SK-N-SH (cell line): ENCODE results near the gene GSG1. TPM values are rescaled to one million over a fixed set of nuclear protein-coding genes. Genes with fewer than 3 reads are reported as not detected.

Experiments
- CTCF ChIA-PET: fragments of 300-600, 350-600 bp; formaldehyde crosslinking; extraction: SDS; loops from one replicate; lab custom pipeline; 2021; lab: Yijun Ruan, JAX
- POLR2A ChIA-PET: fragments of 350-600 bp; sonication (Branson Sonifier 250); formaldehyde crosslinking; extraction: SDS; loops from one replicate; lab custom pipeline; 2020; ENCODE audit warnings: antibody characterized with exemption, inconsistent platforms; lab: Yijun Ruan, JAX
- DNase-seq: peaks from one replicate; pipeline ENCODE4 v3.0.0; 2012
- H2AFZ ChIP-seq: fragments of 200-600 bp; sonication (generic); 2 replicates; pipeline ENCODE4 v1.8.1; 2016; ENCODE audit warnings: antibody characterized with exemption, mild to moderate bottlenecking, low read depth
- H3F3A ChIP-seq: fragments of 200-600 bp; sonication (generic); replicated peaks from 2 replicates; pipeline ENCODE3; 2016; ENCODE audit warnings: antibody characterized with exemption, mild to moderate bottlenecking; ENCODE audit not compliant: insufficient read depth
- H3K27ac ChIP-seq, 2 experiments: fragments of 200-500 bp in 1 of 2; fragments of 200-600 bp in 1 of 2; sonication (Bioruptor generic) in 1 of 2; sonication (generic), shearing (Covaris generic) in 1 of 2; 2 replicates each; pipeline versions ENCODE4 v1.5.1 to v1.6.1; 2014 to 2016; ENCODE audit warnings: low read depth in 2 of 2, inconsistent platforms in 1 of 2, low read length in 1 of 2, mild to moderate bottlenecking in 1 of 2, mixed read lengths in 1 of 2
- H3K27me3 ChIP-seq: fragments of 200-600 bp; sonication (generic), shearing (Covaris generic); 2 replicates; pipeline ENCODE4 v1.6.1; 2016; ENCODE audit warnings: mixed run types; ENCODE audit not compliant: insufficient read depth
- H3K36me3 ChIP-seq, 2 experiments: fragments of 200-500 bp in 1 of 2; fragments of 200-600 bp in 1 of 2; sonication (Bioruptor generic) in 1 of 2; sonication (generic) in 1 of 2; replicated peaks in 1 of 2; 2 replicates each; pipeline versions ENCODE3 to v1.5.1; 2014 to 2016; ENCODE audit warnings: low read length in 1 of 2, mild to moderate bottlenecking in 1 of 2; ENCODE audit not compliant: insufficient read depth in 2 of 2, control insufficient read depth in 1 of 2
- H3K4me1 ChIP-seq, 2 experiments: fragments of 200-500 bp in 1 of 2; fragments of 200-600 bp in 1 of 2; sonication (Bioruptor generic) in 1 of 2; sonication (generic), shearing (Covaris generic) in 1 of 2; 2 replicates each; pipeline versions ENCODE4 v1.5.1 to v1.6.1; 2014 to 2016; ENCODE audit warnings: low read depth in 1 of 2, low read length in 1 of 2, mixed run types in 1 of 2; ENCODE audit not compliant: insufficient read depth in 2 of 2, control insufficient read depth in 1 of 2
- H3K4me2 ChIP-seq: fragments of 200-600 bp; sonication (generic), shearing (Covaris generic); 2 replicates; pipeline ENCODE4 v1.6.1; 2017; ENCODE audit warnings: mixed run types
- H3K4me3 ChIP-seq, 2 experiments: fragments of 200-500 bp in 1 of 2; fragments of 200-600 bp in 1 of 2; sonication (Bioruptor generic) in 1 of 2; sonication (generic), shearing (Covaris generic) in 1 of 2; 2 replicates each; pipeline versions ENCODE4 v1.5.1 to v1.8.1; 2014 to 2016; ENCODE audit warnings: low read depth in 2 of 2, inconsistent platforms in 1 of 2, low read length in 1 of 2, mild to moderate bottlenecking in 1 of 2, mixed read lengths in 1 of 2, moderate library complexity in 1 of 2
- H3K79me2 ChIP-seq: fragments of 200-600 bp; sonication (generic); 2 replicates; pipeline ENCODE4 v1.8.1; 2017; ENCODE audit warnings: mild to moderate bottlenecking; ENCODE audit not compliant: insufficient read depth
- H3K9ac ChIP-seq: fragments of 200-600 bp; sonication (generic); 2 replicates; pipeline ENCODE4 v1.6.1; 2017; ENCODE audit warnings: mixed run types
- H3K9me2 ChIP-seq: fragments of 200-600 bp; sonication (generic); 2 replicates; pipeline ENCODE4 v1.6.1; 2017; ENCODE audit warnings: mixed run types
- H3K9me3 ChIP-seq: fragments of 200-600 bp; sonication (generic); 2 replicates; pipeline ENCODE4 v1.6.1; 2017; ENCODE audit warnings: mixed run types, mild to moderate bottlenecking, moderate library complexity
- H4K20me1 ChIP-seq: fragments of 200-600 bp; sonication (generic); 2 replicates; pipeline ENCODE4 v1.6.1; 2017; ENCODE audit warnings: mild to moderate bottlenecking, mixed run types; ENCODE audit not compliant: insufficient read depth
- CHD2 ChIP-seq: fragments of 150-350 bp; IDR thresholded peaks from 2 replicates; pipeline ENCODE4 v1.6.1; 2018; ENCODE audit warnings: low read length; ENCODE audit not compliant: partially characterized antibody
- ELF1 ChIP-seq: IDR thresholded peaks from 2 replicates; pipeline ENCODE4 v1.4.0; 2012
- MEF2A ChIP-seq: IDR thresholded peaks from 2 replicates; pipeline ENCODE4 v1.4.0; 2012; ENCODE audit warnings: low read depth, borderline replicate concordance
- POLR2AphosphoS5 ChIP-seq: IDR thresholded peaks from 2 replicates; pipeline ENCODE4 v1.6.1; 2012; ENCODE audit warnings: low read depth, low read length
- SIN3A ChIP-seq: IDR thresholded peaks from 2 replicates; pipeline ENCODE4 v1.6.1; 2012; ENCODE audit warnings: low read depth, mild to moderate bottlenecking, low read length, moderate library complexity, borderline replicate concordance
- TAF1 ChIP-seq: IDR thresholded peaks from 2 replicates; pipeline ENCODE4 v1.6.1; 2012; ENCODE audit warnings: low read depth, mild to moderate bottlenecking, low read length, moderate library complexity, borderline replicate concordance
- TCF12 ChIP-seq: IDR thresholded peaks from 2 replicates; pipeline ENCODE4 v1.4.0; 2012
- TEAD4 ChIP-seq: IDR thresholded peaks from 2 replicates; pipeline ENCODE4 v1.4.0; 2012; ENCODE audit warnings: mild to moderate bottlenecking, borderline replicate concordance; ENCODE audit not compliant: insufficient read depth
- WGBS: methylation state at CpG from one replicate; pipeline ENCODE4 v1.1.6; 2017; ENCODE audit warnings: low lambda C conversion rate; 5-methylcytosine and 5-hydroxymethylcytosine counted together
- polyA plus RNA-seq, 3 experiments: library from polyadenylated mRNA; depleted of rRNA; stranded (reverse); fragments of >200 nt; gene quantifications; 2 replicates each; pipeline ENCODE4 v1.2.3, GENCODE V29; 2012
- TF ChIP-seq, protein P1 (sequence below): IDR thresholded peaks from 2 replicates; pipeline ENCODE4 v1.6.1; 2012; ENCODE audit warnings: mild to moderate bottlenecking, low read depth, low read length, moderate library complexity
- TF ChIP-seq, protein P2 (sequence below): fragments of 200-600 bp; sonication (generic); IDR thresholded peaks from 2 replicates; pipeline ENCODE4 v1.6.1; 2017; ENCODE audit warnings: antibody characterized with exemption, mild to moderate bottlenecking, moderate library complexity
- TF ChIP-seq, protein P3 (sequence below): fragments of 150-350 bp; IDR thresholded peaks from 2 replicates; pipeline ENCODE4 v1.6.1; 2016; ENCODE audit warnings: mild to moderate bottlenecking, low read depth, low read length

Gene GSG1
- polyA plus RNA-seq, 1 of the 3 experiments (the other 2 are of a cell fraction) = 0.39 TPM

DNA sequence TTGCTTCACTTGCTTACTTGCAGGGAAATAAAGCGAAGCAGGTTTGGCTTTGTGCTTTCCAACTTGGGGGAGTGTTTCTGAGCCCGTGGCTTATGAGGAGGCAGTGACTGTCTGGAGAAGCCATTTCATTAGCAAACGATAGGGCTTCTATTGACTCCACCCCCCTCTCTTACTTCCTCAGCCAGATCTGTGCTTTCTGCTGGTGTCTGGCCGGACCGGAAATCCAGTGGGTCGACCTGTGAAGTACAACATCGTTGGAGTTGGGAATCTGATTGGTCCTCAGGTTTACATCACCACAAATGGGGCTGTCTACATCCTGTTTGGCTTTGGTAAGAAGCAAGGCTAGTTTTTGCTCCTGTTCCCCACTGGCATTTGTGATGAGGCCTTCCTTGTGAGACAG lies 37.0 kb downstream of the GSG1 start (continued):
- TF ChIP-seq, protein P1, sequence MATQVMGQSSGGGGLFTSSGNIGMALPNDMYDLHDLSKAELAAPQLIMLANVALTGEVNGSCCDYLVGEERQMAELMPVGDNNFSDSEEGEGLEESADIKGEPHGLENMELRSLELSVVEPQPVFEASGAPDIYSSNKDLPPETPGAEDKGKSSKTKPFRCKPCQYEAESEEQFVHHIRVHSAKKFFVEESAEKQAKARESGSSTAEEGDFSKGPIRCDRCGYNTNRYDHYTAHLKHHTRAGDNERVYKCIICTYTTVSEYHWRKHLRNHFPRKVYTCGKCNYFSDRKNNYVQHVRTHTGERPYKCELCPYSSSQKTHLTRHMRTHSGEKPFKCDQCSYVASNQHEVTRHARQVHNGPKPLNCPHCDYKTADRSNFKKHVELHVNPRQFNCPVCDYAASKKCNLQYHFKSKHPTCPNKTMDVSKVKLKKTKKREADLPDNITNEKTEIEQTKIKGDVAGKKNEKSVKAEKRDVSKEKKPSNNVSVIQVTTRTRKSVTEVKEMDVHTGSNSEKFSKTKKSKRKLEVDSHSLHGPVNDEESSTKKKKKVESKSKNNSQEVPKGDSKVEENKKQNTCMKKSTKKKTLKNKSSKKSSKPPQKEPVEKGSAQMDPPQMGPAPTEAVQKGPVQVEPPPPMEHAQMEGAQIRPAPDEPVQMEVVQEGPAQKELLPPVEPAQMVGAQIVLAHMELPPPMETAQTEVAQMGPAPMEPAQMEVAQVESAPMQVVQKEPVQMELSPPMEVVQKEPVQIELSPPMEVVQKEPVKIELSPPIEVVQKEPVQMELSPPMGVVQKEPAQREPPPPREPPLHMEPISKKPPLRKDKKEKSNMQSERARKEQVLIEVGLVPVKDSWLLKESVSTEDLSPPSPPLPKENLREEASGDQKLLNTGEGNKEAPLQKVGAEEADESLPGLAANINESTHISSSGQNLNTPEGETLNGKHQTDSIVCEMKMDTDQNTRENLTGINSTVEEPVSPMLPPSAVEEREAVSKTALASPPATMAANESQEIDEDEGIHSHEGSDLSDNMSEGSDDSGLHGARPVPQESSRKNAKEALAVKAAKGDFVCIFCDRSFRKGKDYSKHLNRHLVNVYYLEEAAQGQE = no peak
- TF ChIP-seq CHD2 (no peak), SIN3A (no peak), TAF1 (no peak), ELF1 (no peak)
- TF ChIP-seq, protein P2, sequence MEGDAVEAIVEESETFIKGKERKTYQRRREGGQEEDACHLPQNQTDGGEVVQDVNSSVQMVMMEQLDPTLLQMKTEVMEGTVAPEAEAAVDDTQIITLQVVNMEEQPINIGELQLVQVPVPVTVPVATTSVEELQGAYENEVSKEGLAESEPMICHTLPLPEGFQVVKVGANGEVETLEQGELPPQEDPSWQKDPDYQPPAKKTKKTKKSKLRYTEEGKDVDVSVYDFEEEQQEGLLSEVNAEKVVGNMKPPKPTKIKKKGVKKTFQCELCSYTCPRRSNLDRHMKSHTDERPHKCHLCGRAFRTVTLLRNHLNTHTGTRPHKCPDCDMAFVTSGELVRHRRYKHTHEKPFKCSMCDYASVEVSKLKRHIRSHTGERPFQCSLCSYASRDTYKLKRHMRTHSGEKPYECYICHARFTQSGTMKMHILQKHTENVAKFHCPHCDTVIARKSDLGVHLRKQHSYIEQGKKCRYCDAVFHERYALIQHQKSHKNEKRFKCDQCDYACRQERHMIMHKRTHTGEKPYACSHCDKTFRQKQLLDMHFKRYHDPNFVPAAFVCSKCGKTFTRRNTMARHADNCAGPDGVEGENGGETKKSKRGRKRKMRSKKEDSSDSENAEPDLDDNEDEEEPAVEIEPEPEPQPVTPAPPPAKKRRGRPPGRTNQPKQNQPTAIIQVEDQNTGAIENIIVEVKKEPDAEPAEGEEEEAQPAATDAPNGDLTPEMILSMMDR = no peak
- TF ChIP-seq, protein P3, sequence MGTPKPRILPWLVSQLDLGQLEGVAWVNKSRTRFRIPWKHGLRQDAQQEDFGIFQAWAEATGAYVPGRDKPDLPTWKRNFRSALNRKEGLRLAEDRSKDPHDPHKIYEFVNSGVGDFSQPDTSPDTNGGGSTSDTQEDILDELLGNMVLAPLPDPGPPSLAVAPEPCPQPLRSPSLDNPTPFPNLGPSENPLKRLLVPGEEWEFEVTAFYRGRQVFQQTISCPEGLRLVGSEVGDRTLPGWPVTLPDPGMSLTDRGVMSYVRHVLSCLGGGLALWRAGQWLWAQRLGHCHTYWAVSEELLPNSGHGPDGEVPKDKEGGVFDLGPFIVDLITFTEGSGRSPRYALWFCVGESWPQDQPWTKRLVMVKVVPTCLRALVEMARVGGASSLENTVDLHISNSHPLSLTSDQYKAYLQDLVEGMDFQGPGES = no peak

DNA sequence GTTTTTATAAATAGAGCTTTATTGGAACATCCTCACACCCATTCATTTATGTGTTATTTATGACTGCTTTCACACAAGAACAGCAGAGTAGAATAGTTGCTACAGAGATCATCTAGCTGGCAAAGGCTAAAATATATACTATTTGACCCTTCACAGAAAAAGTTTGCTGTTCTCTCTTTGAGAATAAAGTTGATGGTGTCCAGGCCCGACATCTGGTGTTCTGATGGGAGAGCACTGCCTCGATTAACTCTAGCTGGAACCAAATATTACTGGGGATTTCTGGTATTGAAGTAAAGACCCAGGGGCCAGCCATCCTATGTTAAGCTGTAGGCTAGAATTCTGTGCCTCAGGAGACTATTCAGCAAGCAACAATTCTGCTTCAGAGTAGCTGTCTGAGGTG lies 37.5 kb downstream of the GSG1 start:
- Histone ChIP-seq H2AFZ (no peak overlapping the region), H3K4me2 (no peak overlapping the region), H3K27me3 (no peaks in the 10 kb centered on the region), H3K4me1 (no peaks in the 10 kb centered on the region), H3K36me3 (peaks cover 0 to 11% of the 10 kb centered on the region in 2 experiments), H3F3A (no peaks in the 10 kb centered on the region), H3K27ac (no peak overlapping the region), H3K9ac (no peak overlapping the region), H3K9me2 (no peaks in the 10 kb centered on the region), H3K9me3 (no peaks in the 10 kb centered on the region), H3K79me2 (no peaks in the 10 kb centered on the region), H3K4me3 (no peak overlapping the region), H4K20me1 (no peaks in the 10 kb centered on the region)
- POLR2A ChIA-PET = no interaction called here
- no peak for TF ChIP-seq TEAD4
- TF ChIP-seq TCF12 = no peak
- TF ChIP-seq MEF2A = no peak
- TF ChIP-seq POLR2AphosphoS5 = no peak
- CTCF ChIA-PET = interaction anchor here (1.2 kb wide), 1 partner anchor 146 kb away, joined by 6 read pairs; no protein-coding TSS in a partner anchor
- no peak for DNase-seq
- 86% methylated on average over 2 of the region's 2 CpGs for WGBS
